ENCODE data around the gene CTSH. TPM values are rescaled to one million over a fixed set of nuclear protein-coding genes. Genes with fewer than 3 reads are reported as not detected.
A peak's percentile ranks its signal among the peaks of the same experiment; 100 is the strongest.
"Not testable (repeated sequence)": the region's sequence is repeated elsewhere in the genome, so short reads cannot be mapped to it uniquely, and the experiment has no call there.

The CTSH gene
- total RNA-seq, 1 donor from 2014 or later, result 67.8 TPM

DNA sequence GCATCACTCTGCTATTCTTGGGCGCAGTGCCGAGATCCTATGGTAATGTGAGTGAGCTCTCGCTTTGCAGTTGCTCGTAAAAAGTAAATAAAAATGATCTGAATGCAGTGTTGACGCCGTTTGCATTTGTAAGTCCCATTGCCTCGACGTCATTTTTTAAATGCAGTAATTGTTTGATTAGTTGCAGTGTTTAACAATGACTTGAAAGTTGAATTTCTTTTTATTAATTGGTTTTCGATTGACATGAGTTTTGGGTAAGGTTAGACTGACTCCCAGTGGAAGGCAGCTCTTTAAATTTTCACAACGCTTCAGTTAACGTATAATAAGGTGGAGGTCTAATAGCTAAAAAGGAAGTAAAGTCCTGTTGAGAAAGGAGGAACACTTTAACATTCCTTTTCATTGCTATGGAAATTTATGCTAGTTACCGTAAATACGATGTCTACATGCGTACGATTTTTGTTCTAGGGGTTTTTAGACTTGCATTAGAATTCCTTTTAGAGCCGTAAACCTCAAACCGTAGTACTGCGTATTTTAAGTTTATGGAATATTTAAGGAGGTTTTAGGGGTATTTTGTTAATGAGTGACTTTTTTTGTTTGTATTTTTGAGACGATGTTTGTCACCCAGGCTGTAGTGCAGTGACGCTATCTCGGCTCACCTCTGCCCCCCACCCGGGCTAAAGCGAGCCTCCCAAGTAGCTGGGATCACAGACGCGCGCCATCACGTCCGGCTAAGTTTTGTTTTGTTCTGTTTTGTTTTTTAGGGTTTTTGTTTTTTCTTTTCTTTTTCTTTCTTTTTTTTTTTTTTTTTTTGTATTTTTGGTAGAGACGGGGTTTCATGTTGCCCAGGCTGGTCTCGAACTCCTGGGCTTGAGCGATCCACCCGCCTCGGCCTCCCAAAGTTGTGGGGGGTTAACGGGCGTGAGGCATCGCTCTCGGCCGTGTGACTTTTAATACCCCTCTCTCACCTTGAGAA, 70.8 kb downstream of the CTSH start:
- intact Hi-C loops (cut with DNase I), result loop anchor here (2.0 to 5.0 kb wide), 2 partner anchors 62 to 117 kb away; partner anchors contain the start of gene ADAMTS7
- ATAC-seq, result no peak
- no peak for DNase-seq (ENCODE audit: missing footprints)

DNA sequence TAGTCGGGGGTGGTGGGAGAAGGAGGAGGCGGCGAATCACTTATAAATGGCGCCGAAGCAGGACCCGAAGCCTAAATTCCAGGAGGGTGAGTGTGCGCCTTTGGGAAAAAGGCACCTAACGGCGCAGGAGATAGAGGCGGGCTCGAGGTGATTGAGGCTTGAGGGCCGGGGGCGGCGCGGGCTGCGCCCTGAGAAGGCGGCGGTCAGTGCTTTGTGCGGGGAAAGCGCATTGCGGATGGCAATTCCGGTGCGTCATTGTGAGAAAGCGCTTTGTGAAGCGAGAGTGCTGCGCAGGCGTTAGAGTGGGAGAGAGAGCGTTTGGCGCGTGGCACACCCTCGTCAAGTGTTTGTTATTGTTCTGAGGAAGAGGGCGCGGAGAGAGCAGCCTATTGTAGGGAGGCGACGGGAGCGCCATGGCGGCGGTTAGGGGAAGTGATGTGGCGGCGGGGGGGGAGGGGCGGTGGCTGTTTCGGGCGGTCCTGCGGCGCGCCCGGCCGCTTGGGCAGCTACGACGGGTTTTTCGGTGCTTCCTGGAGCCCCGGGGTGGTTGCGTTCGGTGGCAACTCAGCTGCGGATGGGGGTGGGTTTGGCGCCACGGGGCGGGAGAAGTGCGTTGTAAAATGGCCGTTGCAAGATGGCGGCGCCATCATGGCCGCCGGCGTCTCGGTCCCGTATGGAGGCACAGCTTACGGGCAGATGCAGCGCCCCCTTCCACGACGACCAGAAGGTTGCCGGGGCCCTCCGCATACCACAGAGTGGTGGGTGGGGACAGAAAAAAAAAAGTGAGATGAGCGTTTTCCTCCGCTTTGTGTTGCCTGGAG, 71.7 kb downstream of the CTSH start:
- ATAC-seq (peak; percentile 82), DNase-seq (ENCODE audit: missing footprints) (peak; percentile 95)
- intact Hi-C loops (cut with DNase I), result loop anchor here (5.0 kb wide), 1 partner anchor 61 kb away; the partner anchor contains the start of gene ADAMTS7

DNA sequence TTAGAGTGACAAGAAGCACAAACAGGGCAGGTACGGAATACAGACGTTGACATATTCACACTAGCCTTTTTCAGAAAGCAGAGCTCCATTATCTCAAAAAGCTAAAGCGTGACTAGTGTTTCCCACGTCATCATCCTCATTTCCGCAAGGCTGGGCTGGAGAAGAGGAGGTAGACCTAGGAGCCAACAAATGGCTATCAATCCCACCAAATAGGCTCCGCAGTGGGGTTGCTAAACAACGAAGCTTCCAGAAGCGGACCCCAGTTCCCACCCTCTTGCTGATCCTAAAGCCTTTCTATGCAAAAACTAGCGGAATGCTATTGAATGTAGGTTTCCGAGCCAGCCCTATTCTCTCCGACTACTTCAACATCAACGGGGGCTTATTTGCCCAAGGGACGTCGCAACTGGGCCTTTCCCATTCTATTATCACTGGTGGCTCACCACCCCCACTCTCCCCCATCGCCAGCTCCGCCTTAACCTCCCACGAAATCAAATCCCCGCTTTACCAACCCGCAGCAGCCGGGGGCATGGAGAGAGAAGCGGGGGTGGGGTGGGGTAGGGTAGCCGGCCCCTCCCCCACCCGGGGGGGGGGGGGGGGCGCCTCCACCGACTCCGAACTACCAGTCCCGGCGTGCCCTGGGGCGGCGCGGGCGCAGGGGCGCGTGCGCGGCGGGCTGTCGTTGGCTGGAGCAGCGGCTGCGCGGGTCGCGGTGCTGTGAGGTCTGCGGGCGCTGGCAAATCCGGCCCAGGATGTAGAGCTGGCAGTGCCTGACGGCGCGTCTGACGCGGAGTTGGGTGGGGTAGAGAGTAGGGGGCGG, 72.5 kb downstream of the CTSH start, which contains the start of gene MORF4L1:
MORF4L1 (plus strand) TSS at position 736 of the 817 bp plus-strand sequence. CDS start 128 bp downstream, outside the sequence.
- ATAC-seq (peak; percentile 98), DNase-seq (ENCODE audit: missing footprints) (peak; percentile 99)
- intact Hi-C loops (cut with DNase I), result loop anchor here (5.0 kb wide), 1 partner anchor 60 kb away; the partner anchor contains the start of gene ADAMTS7

DNA sequence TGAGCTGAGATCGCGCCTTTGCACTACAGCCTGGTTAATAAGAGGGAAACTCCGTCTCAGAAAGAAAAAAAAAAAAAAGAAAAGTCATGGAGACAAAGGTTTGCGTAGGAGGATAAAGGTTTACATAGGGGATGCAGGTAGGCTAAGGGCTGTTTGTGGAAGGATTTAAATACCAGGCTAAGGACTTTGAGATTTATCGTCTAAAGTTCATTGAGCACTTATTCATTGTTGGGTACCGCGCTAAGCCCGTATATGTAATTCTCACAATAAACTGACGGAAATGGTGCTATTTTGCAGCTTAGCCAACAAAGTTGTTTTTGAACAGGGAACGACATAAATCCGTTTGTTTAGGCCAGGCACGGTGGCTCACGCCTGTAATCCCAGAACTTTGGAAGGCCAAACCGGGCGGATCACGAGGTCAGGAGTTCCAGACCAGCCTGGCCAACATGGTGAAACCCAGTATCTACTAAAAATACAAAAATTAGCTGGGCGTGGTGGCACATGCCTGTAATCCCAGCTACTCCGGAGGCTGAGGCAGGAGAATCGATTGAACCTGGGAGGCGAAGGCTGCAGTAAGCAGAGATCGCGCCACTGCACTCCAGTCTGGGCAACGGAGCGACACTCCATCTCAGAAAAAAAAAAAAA, 73.2 kb downstream of the CTSH start:
- DNase-seq (ENCODE audit: missing footprints); ATAC-seq: not testable (repeated sequence)
- intact Hi-C loops (cut with DNase I), result loop anchor here (5.0 kb wide), 1 partner anchor 59 kb away; the partner anchor contains the start of gene ADAMTS7

Other genes starting within 250 kb of the CTSH start
- 32.1 TPM for gene ADAMTS7, start 133.6 kb downstream of the CTSH start, total RNA-seq
- 333 TPM for gene MORF4L1, start 72.2 kb downstream of the CTSH start, total RNA-seq
- gene RASGRF1, start 145.7 kb upstream of the CTSH start, total RNA-seq, result not detected

Data from Right ventricle myocardium inferior (tissue), 1 donor.